GM23338 (cell line): Measurements from ENCODE around the gene FKBP6. TPM values are rescaled to one million over a fixed set of nuclear protein-coding genes. Genes with fewer than 3 reads are reported as not detected.

Experiments
- ATAC-seq: fragments of 200-7000 bp; cut with Tn5 transposase; 3 replicates; pipeline ENCODE4 v1.9.1; 2020
- DNase-seq: peaks from one replicate; pipeline ENCODE4 v3.0.0-alpha.2; 2015; ENCODE audit warnings: low spot score
- H2AFZ ChIP-seq: fragments of 200-600 bp; sonication (generic); 2 replicates; pipeline ENCODE4 v1.8.0; 2016; ENCODE audit warnings: antibody characterized with exemption, mild to moderate bottlenecking, moderate library complexity
- H3F3A ChIP-seq: fragments of 200-600 bp; sonication (generic); replicated peaks from 2 replicates; pipeline ENCODE4 v1.8.0; 2017; ENCODE audit warnings: antibody characterized with exemption, mixed run types, low read depth
- H3K27ac ChIP-seq: fragments of 200-600 bp; sonication (generic); 2 replicates; pipeline ENCODE4 v1.6.1; 2016; ENCODE audit warnings: low read depth
- H3K27me3 ChIP-seq: fragments of 200-600 bp; sonication (generic); 2 replicates; pipeline ENCODE4 v1.8.0; 2016; ENCODE audit warnings: mild to moderate bottlenecking, mixed run types, moderate library complexity; ENCODE audit not compliant: insufficient read depth
- H3K36me3 ChIP-seq: fragments of 200-600 bp; sonication (generic); 2 replicates; pipeline ENCODE4 v1.8.0; 2016; ENCODE audit warnings: mild to moderate bottlenecking; ENCODE audit not compliant: insufficient read depth
- H3K4me1 ChIP-seq: fragments of 200-600 bp; sonication (generic); 2 replicates; pipeline ENCODE4 v1.8.0; 2016; ENCODE audit warnings: mild to moderate bottlenecking, moderate library complexity; ENCODE audit not compliant: insufficient read depth
- H3K4me2 ChIP-seq: fragments of 200-600 bp; sonication (generic); 2 replicates; pipeline ENCODE4 v1.7.1; 2017; ENCODE audit warnings: mixed run types
- H3K4me3 ChIP-seq: fragments of 200-600 bp; sonication (generic); 2 replicates; pipeline ENCODE4 v1.6.1; 2016; ENCODE audit warnings: mixed run types
- H3K79me2 ChIP-seq: fragments of 200-600 bp; sonication (generic); replicated peaks from 2 replicates; pipeline ENCODE4 v1.8.0; 2017; ENCODE audit warnings: mild to moderate bottlenecking; ENCODE audit not compliant: insufficient read depth
- H3K9me2 ChIP-seq: fragments of 200-600 bp; sonication (generic); 2 replicates; pipeline ENCODE4 v1.8.0; 2017; ENCODE audit not compliant: insufficient read depth
- H4K20me1 ChIP-seq: fragments of 200-600 bp; sonication (generic); replicated peaks from 2 replicates; pipeline ENCODE4 v1.8.0; 2017; ENCODE audit warnings: mild to moderate bottlenecking; ENCODE audit not compliant: insufficient read depth
- H3K27ac Mint-ChIP-seq: 2 replicates; pipeline ENCODE4 v1.8.0; 2020; ENCODE audit warnings: inconsistent platforms, mild to moderate bottlenecking, moderate library complexity, mixed read lengths
- H3K27me3 Mint-ChIP-seq: 3 replicates; pipeline ENCODE4 v1.8.0; 2022; ENCODE audit warnings: low read depth, mild to moderate bottlenecking, moderate library complexity, mixed read lengths, inconsistent platforms; ENCODE audit not compliant: insufficient read depth, poor library complexity
- H3K36me3 Mint-ChIP-seq: 3 replicates; pipeline ENCODE4 v1.8.0; 2021; ENCODE audit warnings: low read depth, mild to moderate bottlenecking, inconsistent platforms, moderate library complexity, mixed read lengths
- H3K4me1 Mint-ChIP-seq: 3 replicates; pipeline ENCODE4 v1.8.0; 2020; ENCODE audit warnings: mild to moderate bottlenecking, inconsistent platforms, mixed read lengths
- H3K4me3 Mint-ChIP-seq: 3 replicates; pipeline ENCODE4 v1.8.0; 2021; ENCODE audit warnings: moderate library complexity, mild to moderate bottlenecking, inconsistent platforms, mixed read lengths
- H3K9me3 Mint-ChIP-seq: 3 replicates; pipeline ENCODE4 v1.8.0; 2020; ENCODE audit warnings: moderate library complexity, mild to moderate bottlenecking, inconsistent platforms, mixed read lengths
- CREB1 ChIP-seq: fragments of 250-450 bp; sonication (Bioruptor Pico); IDR thresholded peaks from 2 replicates; pipeline ENCODE4 v1.5.0; 2020; ENCODE audit warnings: low read depth, mild to moderate bottlenecking, moderate library complexity
- EZH2 ChIP-seq: fragments of 200-600 bp; sonication (generic); IDR thresholded peaks from one replicate; pipeline ENCODE4 v1.8.0; 2017; ENCODE audit warnings: antibody characterized with exemption, mild to moderate bottlenecking, low read depth; ENCODE audit not compliant: unreplicated experiment
- EZH2phosphoT487 ChIP-seq: fragments of 200-600 bp; sonication (generic); IDR thresholded peaks from one replicate; pipeline ENCODE4 v1.8.1; 2018; ENCODE audit warnings: antibody characterized with exemption; ENCODE audit not compliant: unreplicated experiment
- JUNB ChIP-seq: IDR thresholded peaks from one replicate; pipeline ENCODE4 v1.6.1; 2016; ENCODE audit warnings: antibody characterized with exemption; ENCODE audit not compliant: unreplicated experiment
- NANOG ChIP-seq: IDR thresholded peaks from 2 replicates; pipeline ENCODE4 v1.6.1; 2016; ENCODE audit warnings: antibody characterized with exemption, borderline replicate concordance
- POLR2AphosphoS5 ChIP-seq: IDR thresholded peaks from 2 replicates; pipeline ENCODE4 v1.6.1; 2016; ENCODE audit warnings: antibody characterized with exemption, low read depth
- STAT1 ChIP-seq: IDR thresholded peaks from one replicate; pipeline ENCODE4 v1.6.1; 2016; ENCODE audit warnings: antibody characterized with exemption; ENCODE audit not compliant: unreplicated experiment
- ZNF114 ChIP-seq: fragments of 250-450 bp; sonication (Bioruptor Pico); IDR thresholded peaks from 2 replicates; pipeline ENCODE4 v1.5.0; 2020; ENCODE audit warnings: mild to moderate bottlenecking, moderate library complexity
- ZNF331 ChIP-seq: fragments of 250-450 bp; sonication (Bioruptor Pico); IDR thresholded peaks from 2 replicates; pipeline ENCODE4 v1.5.0; 2020; ENCODE audit warnings: low read depth, mild to moderate bottlenecking, moderate library complexity
- polyA plus RNA-seq: library from polyadenylated mRNA; unstranded; fragments of >200 nt; fragmentation: Nextera tagmentation; extraction: Ambion mirVana; gene quantifications from 2 replicates; pipeline ENCODE4 v1.2.1, GENCODE V29; 2016
- total RNA-seq: library from RNA; depleted of rRNA; stranded (reverse); fragments of >200 nt; shearing (Covaris generic); gene quantifications from 2 replicates; pipeline ENCODE4 v1.2.3, GENCODE V29; 2014
- TF ChIP-seq, protein P1 (sequence below), 2 experiments: fragments of 200-600 bp in 1 of 2; sonication (generic) in 1 of 2; conservative IDR thresholded peaks; 2 replicates each; pipeline versions ENCODE4 v1.5.1 to v1.6.1; 2016 to 2017; ENCODE audit warnings: antibody characterized with exemption in 2 of 2, low read depth in 2 of 2, mild to moderate bottlenecking in 2 of 2, moderate library complexity in 1 of 2
- TF ChIP-seq, protein P2 (sequence below): IDR thresholded peaks from 2 replicates; pipeline ENCODE4 v1.6.1; 2016; ENCODE audit warnings: antibody characterized with exemption
- TF ChIP-seq, protein P3 (sequence below): IDR thresholded peaks from one replicate; pipeline ENCODE4 v1.6.1; 2018; ENCODE audit warnings: antibody characterized with exemption; ENCODE audit not compliant: unreplicated experiment
- TF ChIP-seq, protein P4 (sequence below): fragments of 250-450 bp; sonication (Bioruptor Pico); IDR thresholded peaks from 2 replicates; pipeline ENCODE4 v1.5.0; 2020; ENCODE audit warnings: mild to moderate bottlenecking, moderate library complexity

The FKBP6 gene
- total and polyA plus RNA-seq, 2 experiments from 2014 or later: 0.15 TPM; not detected in 1

DNA sequence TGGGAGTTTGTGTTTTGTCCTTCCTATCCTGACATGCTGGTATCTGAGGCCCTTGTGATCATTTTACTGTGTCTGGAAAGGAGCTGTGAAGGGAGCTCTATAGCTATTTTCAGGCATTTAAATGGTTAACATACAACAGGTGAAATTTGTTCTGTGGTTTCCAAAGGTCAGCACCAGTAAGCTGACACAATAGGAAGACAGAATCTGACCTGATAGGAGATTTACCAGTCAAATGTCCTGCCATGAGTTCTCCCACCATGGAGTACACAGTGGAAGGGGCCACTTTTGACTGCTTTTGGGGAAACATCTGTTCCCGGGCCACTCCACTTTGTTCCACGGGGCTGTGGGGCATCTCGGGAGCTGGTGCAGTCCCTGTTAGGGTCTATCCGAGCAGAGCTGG, 17.6 kb downstream of the FKBP6 start:
- ATAC-seq (no peak), DNase-seq (no peak)
- Histone ChIP-seq H2AFZ (peak overlapping the region; percentile 56; the same call in 1 of the 2 replicates), H3K27ac (no peak overlapping the region), H3K4me3 (no peak overlapping the region), H3K27me3 (no peaks in the 10 kb centered on the region), H3K79me2 (no peaks in the 10 kb centered on the region), H3K36me3 (no peaks in the 10 kb centered on the region), H3K4me1 (peaks cover 7% of the 10 kb centered on the region; the same call in 1 of the 2 replicates), H3F3A (no peaks in the 10 kb centered on the region), H3K4me2 (no peak overlapping the region), H4K20me1 (no peaks in the 10 kb centered on the region), H3K9me2 (no peaks in the 10 kb centered on the region)
- Mint-ChIP-seq H3K27me3 (peaks cover 6% of the 10 kb centered on the region), H3K4me1 (peaks cover 34% of the 10 kb centered on the region), H3K4me3 (no peak overlapping the region), H3K36me3 (no peaks in the 10 kb centered on the region), H3K9me3 (no peaks in the 10 kb centered on the region), H3K27ac (0 out of 2 replicates have a peak overlapping the region, but pooled peaks have one; percentile 18)
- no peak for TF ChIP-seq EZH2
- no peak for TF ChIP-seq ZNF114 (CRISPR knock-in tag)
- no peak for TF ChIP-seq POLR2AphosphoS5
- TF ChIP-seq, protein P1, sequence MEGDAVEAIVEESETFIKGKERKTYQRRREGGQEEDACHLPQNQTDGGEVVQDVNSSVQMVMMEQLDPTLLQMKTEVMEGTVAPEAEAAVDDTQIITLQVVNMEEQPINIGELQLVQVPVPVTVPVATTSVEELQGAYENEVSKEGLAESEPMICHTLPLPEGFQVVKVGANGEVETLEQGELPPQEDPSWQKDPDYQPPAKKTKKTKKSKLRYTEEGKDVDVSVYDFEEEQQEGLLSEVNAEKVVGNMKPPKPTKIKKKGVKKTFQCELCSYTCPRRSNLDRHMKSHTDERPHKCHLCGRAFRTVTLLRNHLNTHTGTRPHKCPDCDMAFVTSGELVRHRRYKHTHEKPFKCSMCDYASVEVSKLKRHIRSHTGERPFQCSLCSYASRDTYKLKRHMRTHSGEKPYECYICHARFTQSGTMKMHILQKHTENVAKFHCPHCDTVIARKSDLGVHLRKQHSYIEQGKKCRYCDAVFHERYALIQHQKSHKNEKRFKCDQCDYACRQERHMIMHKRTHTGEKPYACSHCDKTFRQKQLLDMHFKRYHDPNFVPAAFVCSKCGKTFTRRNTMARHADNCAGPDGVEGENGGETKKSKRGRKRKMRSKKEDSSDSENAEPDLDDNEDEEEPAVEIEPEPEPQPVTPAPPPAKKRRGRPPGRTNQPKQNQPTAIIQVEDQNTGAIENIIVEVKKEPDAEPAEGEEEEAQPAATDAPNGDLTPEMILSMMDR (conservative IDR thresholded peaks at IDR 0.05; ENCODE audit: low read depth in 2 of 2): no peak
- TF ChIP-seq, protein P2, sequence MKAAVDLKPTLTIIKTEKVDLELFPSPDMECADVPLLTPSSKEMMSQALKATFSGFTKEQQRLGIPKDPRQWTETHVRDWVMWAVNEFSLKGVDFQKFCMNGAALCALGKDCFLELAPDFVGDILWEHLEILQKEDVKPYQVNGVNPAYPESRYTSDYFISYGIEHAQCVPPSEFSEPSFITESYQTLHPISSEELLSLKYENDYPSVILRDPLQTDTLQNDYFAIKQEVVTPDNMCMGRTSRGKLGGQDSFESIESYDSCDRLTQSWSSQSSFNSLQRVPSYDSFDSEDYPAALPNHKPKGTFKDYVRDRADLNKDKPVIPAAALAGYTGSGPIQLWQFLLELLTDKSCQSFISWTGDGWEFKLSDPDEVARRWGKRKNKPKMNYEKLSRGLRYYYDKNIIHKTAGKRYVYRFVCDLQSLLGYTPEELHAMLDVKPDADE: no peak
- TF ChIP-seq EZH2phosphoT487: no peak
- TF ChIP-seq, protein P3, sequence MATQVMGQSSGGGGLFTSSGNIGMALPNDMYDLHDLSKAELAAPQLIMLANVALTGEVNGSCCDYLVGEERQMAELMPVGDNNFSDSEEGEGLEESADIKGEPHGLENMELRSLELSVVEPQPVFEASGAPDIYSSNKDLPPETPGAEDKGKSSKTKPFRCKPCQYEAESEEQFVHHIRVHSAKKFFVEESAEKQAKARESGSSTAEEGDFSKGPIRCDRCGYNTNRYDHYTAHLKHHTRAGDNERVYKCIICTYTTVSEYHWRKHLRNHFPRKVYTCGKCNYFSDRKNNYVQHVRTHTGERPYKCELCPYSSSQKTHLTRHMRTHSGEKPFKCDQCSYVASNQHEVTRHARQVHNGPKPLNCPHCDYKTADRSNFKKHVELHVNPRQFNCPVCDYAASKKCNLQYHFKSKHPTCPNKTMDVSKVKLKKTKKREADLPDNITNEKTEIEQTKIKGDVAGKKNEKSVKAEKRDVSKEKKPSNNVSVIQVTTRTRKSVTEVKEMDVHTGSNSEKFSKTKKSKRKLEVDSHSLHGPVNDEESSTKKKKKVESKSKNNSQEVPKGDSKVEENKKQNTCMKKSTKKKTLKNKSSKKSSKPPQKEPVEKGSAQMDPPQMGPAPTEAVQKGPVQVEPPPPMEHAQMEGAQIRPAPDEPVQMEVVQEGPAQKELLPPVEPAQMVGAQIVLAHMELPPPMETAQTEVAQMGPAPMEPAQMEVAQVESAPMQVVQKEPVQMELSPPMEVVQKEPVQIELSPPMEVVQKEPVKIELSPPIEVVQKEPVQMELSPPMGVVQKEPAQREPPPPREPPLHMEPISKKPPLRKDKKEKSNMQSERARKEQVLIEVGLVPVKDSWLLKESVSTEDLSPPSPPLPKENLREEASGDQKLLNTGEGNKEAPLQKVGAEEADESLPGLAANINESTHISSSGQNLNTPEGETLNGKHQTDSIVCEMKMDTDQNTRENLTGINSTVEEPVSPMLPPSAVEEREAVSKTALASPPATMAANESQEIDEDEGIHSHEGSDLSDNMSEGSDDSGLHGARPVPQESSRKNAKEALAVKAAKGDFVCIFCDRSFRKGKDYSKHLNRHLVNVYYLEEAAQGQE: no peak
- TF ChIP-seq, protein P4, sequence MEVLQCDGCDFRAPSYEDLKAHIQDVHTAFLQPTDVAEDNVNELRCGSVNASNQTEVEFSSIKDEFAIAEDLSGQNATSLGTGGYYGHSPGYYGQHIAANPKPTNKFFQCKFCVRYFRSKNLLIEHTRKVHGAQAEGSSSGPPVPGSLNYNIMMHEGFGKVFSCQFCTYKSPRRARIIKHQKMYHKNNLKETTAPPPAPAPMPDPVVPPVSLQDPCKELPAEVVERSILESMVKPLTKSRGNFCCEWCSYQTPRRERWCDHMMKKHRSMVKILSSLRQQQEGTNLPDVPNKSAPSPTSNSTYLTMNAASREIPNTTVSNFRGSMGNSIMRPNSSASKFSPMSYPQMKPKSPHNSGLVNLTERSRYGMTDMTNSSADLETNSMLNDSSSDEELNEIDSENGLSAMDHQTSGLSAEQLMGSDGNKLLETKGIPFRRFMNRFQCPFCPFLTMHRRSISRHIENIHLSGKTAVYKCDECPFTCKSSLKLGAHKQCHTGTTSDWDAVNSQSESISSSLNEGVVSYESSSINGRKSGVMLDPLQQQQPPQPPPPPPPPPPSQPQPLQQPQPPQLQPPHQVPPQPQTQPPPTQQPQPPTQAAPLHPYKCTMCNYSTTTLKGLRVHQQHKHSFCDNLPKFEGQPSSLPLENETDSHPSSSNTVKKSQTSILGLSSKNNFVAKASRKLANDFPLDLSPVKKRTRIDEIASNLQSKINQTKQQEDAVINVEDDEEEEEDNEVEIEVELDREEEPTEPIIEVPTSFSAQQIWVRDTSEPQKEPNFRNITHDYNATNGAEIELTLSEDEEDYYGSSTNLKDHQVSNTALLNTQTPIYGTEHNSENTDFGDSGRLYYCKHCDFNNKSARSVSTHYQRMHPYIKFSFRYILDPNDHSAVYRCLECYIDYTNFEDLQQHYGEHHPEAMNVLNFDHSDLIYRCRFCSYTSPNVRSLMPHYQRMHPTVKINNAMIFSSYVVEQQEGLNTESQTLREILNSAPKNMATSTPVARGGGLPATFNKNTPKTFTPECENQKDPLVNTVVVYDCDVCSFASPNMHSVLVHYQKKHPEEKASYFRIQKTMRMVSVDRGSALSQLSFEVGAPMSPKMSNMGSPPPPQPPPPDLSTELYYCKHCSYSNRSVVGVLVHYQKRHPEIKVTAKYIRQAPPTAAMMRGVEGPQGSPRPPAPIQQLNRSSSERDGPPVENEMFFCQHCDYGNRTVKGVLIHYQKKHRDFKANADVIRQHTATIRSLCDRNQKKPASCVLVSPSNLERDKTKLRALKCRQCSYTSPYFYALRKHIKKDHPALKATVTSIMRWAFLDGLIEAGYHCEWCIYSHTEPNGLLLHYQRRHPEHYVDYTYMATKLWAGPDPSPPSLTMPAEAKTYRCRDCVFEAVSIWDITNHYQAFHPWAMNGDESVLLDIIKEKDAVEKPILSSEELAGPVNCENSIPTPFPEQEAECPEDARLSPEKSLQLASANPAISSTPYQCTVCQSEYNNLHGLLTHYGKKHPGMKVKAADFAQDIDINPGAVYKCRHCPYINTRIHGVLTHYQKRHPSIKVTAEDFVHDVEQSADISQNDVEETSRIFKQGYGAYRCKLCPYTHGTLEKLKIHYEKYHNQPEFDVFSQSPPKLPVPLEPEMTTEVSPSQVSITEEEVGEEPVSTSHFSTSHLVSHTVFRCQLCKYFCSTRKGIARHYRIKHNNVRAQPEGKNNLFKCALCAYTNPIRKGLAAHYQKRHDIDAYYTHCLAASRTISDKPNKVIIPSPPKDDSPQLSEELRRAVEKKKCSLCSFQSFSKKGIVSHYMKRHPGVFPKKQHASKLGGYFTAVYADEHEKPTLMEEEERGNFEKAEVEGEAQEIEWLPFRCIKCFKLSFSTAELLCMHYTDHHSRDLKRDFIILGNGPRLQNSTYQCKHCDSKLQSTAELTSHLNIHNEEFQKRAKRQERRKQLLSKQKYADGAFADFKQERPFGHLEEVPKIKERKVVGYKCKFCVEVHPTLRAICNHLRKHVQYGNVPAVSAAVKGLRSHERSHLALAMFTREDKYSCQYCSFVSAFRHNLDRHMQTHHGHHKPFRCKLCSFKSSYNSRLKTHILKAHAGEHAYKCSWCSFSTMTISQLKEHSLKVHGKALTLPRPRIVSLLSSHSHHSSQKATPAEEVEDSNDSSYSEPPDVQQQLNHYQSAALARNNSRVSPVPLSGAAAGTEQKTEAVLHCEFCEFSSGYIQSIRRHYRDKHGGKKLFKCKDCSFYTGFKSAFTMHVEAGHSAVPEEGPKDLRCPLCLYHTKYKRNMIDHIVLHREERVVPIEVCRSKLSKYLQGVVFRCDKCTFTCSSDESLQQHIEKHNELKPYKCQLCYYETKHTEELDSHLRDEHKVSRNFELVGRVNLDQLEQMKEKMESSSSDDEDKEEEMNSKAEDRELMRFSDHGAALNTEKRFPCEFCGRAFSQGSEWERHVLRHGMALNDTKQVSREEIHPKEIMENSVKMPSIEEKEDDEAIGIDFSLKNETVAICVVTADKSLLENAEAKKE (CRISPR knock-in tag): no peak
- no peak for TF ChIP-seq CREB1 (CRISPR knock-in tag)
- TF ChIP-seq JUNB: no peak
- TF ChIP-seq NANOG: no peak
- no peak for TF ChIP-seq STAT1
- no peak for TF ChIP-seq ZNF331 (CRISPR knock-in tag)
